ENCODE measurements around the gene SNRPE. TPM values are rescaled to one million over a fixed set of nuclear protein-coding genes. Genes with fewer than 3 reads are reported as not detected.

The SNRPE gene
- polyA plus RNA-seq, 1 donor (not counting 4 experiments of a cell fraction or from before 2014, with no cell fraction given), result 235 TPM

DNA sequence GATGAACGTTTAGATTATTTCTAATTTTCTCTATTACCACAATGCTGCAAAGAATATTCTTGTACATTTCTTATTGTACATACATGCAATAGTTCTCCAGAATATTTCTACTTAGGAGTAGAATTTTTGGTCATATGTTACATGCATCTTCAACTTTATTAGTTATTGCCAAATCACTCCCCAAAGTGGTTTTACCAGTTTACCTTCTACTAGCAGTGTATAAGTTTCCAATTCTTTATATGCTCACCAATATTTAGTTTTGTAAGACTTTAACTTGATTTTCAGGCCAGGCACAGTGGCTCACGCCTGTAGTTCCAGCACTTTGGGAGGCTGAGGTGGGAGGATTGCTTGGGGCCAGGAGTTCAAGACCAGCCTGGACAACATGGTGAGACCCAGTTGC is 55.4 kb downstream of the SNRPE start:
- FAIRE-seq, result no peak
- no peak overlapping the region for H3K4me3 ChIP-seq (ENCODE audit: control insufficient read depth in 2 of 3, extremely low read depth in 1 of 3, insufficient read depth in 2 of 3, low read depth in 1 of 3, low read length in 3 of 3)
- no peak for DNase-seq (ENCODE audit: low read depth, low spot score)
- H3K27me3 ChIP-seq (ENCODE audit: control insufficient read depth, extremely low read depth, insufficient read depth, low read length), result no peaks in the 10 kb centered on the region
- no peak overlapping the region for H3K9ac ChIP-seq (ENCODE audit: control insufficient read depth, extremely low read depth, insufficient read depth, low read length)
- no peaks in the 10 kb centered on the region for H4K20me1 ChIP-seq (ENCODE audit: control insufficient read depth, extremely low read depth, insufficient read depth, low read length)
- no peaks in the 10 kb centered on the region for H3K79me2 ChIP-seq (ENCODE audit: control insufficient read depth, insufficient read depth, low read length)
- no peak overlapping the region for H3K4me2 ChIP-seq (ENCODE audit: control insufficient read depth, extremely low read depth, insufficient read depth, low read depth, low read length)
- H3K27ac ChIP-seq (ENCODE audit: control insufficient read depth, insufficient read depth, low read length), result no peak overlapping the region
- dilution Hi-C loops (cut with MboI; ENCODE audit: extremely low pct_ligation_motif_present, low sequenced_read_pairs), result no loop called here
- H3K4me1 ChIP-seq (ENCODE audit: control insufficient read depth, extremely low read depth, insufficient read depth, low read length), result no peaks in the 10 kb centered on the region
- no peaks in the 10 kb centered on the region for H3K36me3 ChIP-seq (ENCODE audit: control insufficient read depth in 2 of 2, extremely low read depth in 1 of 2, insufficient read depth in 2 of 2, low read length in 2 of 2)
- H3K9me3 ChIP-seq (ENCODE audit: control insufficient read depth, low read depth, low read length), result no peaks in the 10 kb centered on the region
- H3K9me1 ChIP-seq (ENCODE audit: control insufficient read depth, extremely low read depth, insufficient read depth, low read length), result no peaks in the 10 kb centered on the region
- no peak overlapping the region for H2AFZ ChIP-seq (ENCODE audit: control insufficient read depth, low read length)
- TF ChIP-seq CTCF (optimal IDR thresholded peaks at IDR 0.05 in 1 of 3, IDR thresholded peaks at IDR 0.05 in 1 of 3, conservative IDR thresholded peaks at IDR 0.05 in 1 of 3; ENCODE audit: extremely low read depth in 1 of 3, insufficient read depth in 2 of 3, low read length in 3 of 3), result no peak
- no peak for TF ChIP-seq EZH2 (IDR thresholded peaks at IDR 0.05; ENCODE audit: low read length)

Small RNA genes lying within 50 kb of the gene (small RNA-seq; reads per million reads assigned to genes)
- gene HSPE1P6 (ENCODE audit: insufficient read length in 3 of 3, low read depth in 3 of 3, low replicate concordance in 1 of 3), result 0 reads per million in 3 experiments

Other genes with a start within 250 kb of the SNRPE start
- gene ATP2B4, start 234.8 kb upstream of the SNRPE start, polyA plus RNA-seq, result 76.9 to 112 TPM (median 84.8 TPM) in 3 replicates
- 0.05 to 0.09 TPM (median 0.07 TPM) in 3 replicates for gene LAX1, start 96.4 kb upstream of the SNRPE start, polyA plus RNA-seq
- 8.9 to 11.6 TPM (median 9.6 TPM) in 3 replicates for gene ZBED6, start 66.0 kb upstream of the SNRPE start, polyA plus RNA-seq
- gene ZC3H11A, start 66.0 kb upstream of the SNRPE start, polyA plus RNA-seq, result 60.0 to 83.4 TPM (median 78.1 TPM) in 3 replicates
- 4.9 to 6.1 TPM (median 5.6 TPM) in 3 replicates for gene SOX13, start 211.5 kb downstream of the SNRPE start, polyA plus RNA-seq

All from keratinocyte (primary cell).